ENCODE measurements around the gene PVR. TPM values are rescaled to one million over a fixed set of nuclear protein-coding genes. Genes with fewer than 3 reads are reported as not detected.
A peak's percentile ranks its signal among the peaks of the same experiment; 100 is the strongest.

The PVR gene
- total RNA-seq, 4 donors from 2014 or later: 26.2 to 49.0 (median 33.3) TPM

- 68 to 82% methylated on average over 9 to 22 of the region's 22 CpGs for whole genome bisulfite sequencing, 2 donors (ENCODE audit: low coverage in 1 of 2)
- in situ Hi-C loops (cut with MboI; ENCODE audit: low pct_ligation_motif_present in 1 of 4, low pct_unique_long_range_greater_than_20kb in 1 of 4, low sequenced_read_pairs in 3 of 4) (no loop called here), intact Hi-C loops (cut with DNase I; ENCODE audit: low total_unique reads) (no loop called here)
Observed at GRCh38 chr19:44696939-44697669, 53.4 kb downstream of the PVR start.

GRCh38 chr19:44697670-44698034 lies 53.9 kb downstream of the PVR start:
- 83 to 100% methylated on average over 1 to 4 of the region's 4 CpGs for WGBS, 2 donors (ENCODE audit: low coverage in 1 of 2)
- Histone ChIP-seq H3K4me3 (no peak overlapping the region), H3K27ac (peak overlapping the region in 3 of 4 donors; percentile 15 to 91 (median 86)), H3K4me1 (peaks cover 0 to 40% (median 29%) of the 10 kb centered on the region in 4 donors), H3K27me3 (no peaks in the 10 kb centered on the region), H3K36me3 (no peaks in the 10 kb centered on the region), H3K9me3 (no peaks in the 10 kb centered on the region)
- intact Hi-C loops (cut with DNase I; ENCODE audit: low total_unique reads) (no loop called here), in situ Hi-C loops (cut with MboI; ENCODE audit: low pct_ligation_motif_present in 1 of 4, low pct_unique_long_range_greater_than_20kb in 1 of 4, low sequenced_read_pairs in 3 of 4) (no loop called here)
- DNase-seq: no peak
- TF ChIP-seq EP300 (IDR thresholded peaks at IDR 0.05; ENCODE audit: low read depth): no peak
- no peak for TF ChIP-seq POLR2A (IDR thresholded peaks at IDR 0.05)
- TF ChIP-seq CTCF (IDR thresholded peaks at IDR 0.05): no peak
- TF ChIP-seq POLR2AphosphoS5 (IDR thresholded peaks at IDR 0.05): no peak

More at GRCh38 chr19:44696939-44697669, 53.4 kb downstream of the PVR start:
- H3K27ac ChIP-seq: peak overlapping the region in 3 of 4 donors; percentile 86 to 91 (median 89)
- TF ChIP-seq POLR2AphosphoS5 (IDR thresholded peaks at IDR 0.05): no peak
- no peak for TF ChIP-seq CTCF (IDR thresholded peaks at IDR 0.05)
- no peak for TF ChIP-seq POLR2A (IDR thresholded peaks at IDR 0.05)
- no peak for TF ChIP-seq EP300 (IDR thresholded peaks at IDR 0.05; ENCODE audit: low read depth)
- H3K36me3 ChIP-seq: no peaks in the 10 kb centered on the region
- DNase-seq: no peak
- H3K9me3 ChIP-seq: no peaks in the 10 kb centered on the region
- H3K4me1 ChIP-seq: peaks cover 0 to 46% (median 34%) of the 10 kb centered on the region in 4 donors
- no peak overlapping the region for H3K4me3 ChIP-seq
- H3K27me3 ChIP-seq: no peaks in the 10 kb centered on the region

GRCh38 chr19:44698492-44699201 lies 54.9 kb downstream of the PVR start, which contains the start of gene CEACAM16:
Gene CEACAM16, plus strand, starts transcription at chr19:44699151. Its CDS starts 2,306 bp downstream, at chr19:44701457.
- intact Hi-C loops (cut with DNase I; ENCODE audit: low total_unique reads): no loop called here
- in situ Hi-C loops (cut with MboI; ENCODE audit: low pct_ligation_motif_present in 1 of 4, low pct_unique_long_range_greater_than_20kb in 1 of 4, low sequenced_read_pairs in 3 of 4): no loop called here
- WGBS, 2 donors (ENCODE audit: low coverage in 1 of 2): 68 to 86% methylated on average over 7 to 12 of the region's 13 CpGs
- Histone ChIP-seq H3K27me3 (no peaks in the 10 kb centered on the region), H3K9me3 (no peaks in the 10 kb centered on the region), H3K27ac (peak within 1 kb of the TSS in 3 of 4 donors; percentile 15 to 91 (median 86)), H3K4me3 (no peak within 1 kb of the TSS), H3K4me1 (peaks cover 0 to 33% (median 22%) of the 10 kb centered on the region in 4 donors), H3K36me3 (no peaks in the 10 kb centered on the region)
- TF ChIP-seq EP300 (IDR thresholded peaks at IDR 0.05; ENCODE audit: low read depth): no peak
- no peak for TF ChIP-seq CTCF (IDR thresholded peaks at IDR 0.05)
- TF ChIP-seq POLR2A (IDR thresholded peaks at IDR 0.05): no peak
- no peak for TF ChIP-seq POLR2AphosphoS5 (IDR thresholded peaks at IDR 0.05)
- peak; percentile 53 for DNase-seq

- WGBS, 2 donors (ENCODE audit: low coverage in 1 of 2): 81 to 100% methylated on average over 2 to 5 of the region's 5 CpGs
- intact Hi-C loops (cut with DNase I; ENCODE audit: low total_unique reads): no loop called here
Observed at GRCh38 chr19:44700547-44700946, 56.8 kb downstream of the PVR start.

More at GRCh38 chr19:44700547-44700946, 56.8 kb downstream of the PVR start:
- in situ Hi-C loops (cut with MboI; ENCODE audit: low pct_ligation_motif_present in 1 of 4, low pct_unique_long_range_greater_than_20kb in 1 of 4, low sequenced_read_pairs in 3 of 4): no loop called here
- H3K9me3 ChIP-seq: no peaks in the 10 kb centered on the region
- peak overlapping the region in 3 of 4 donors; percentile 21 to 25 (median 21) for H3K27ac ChIP-seq
- H3K4me1 ChIP-seq: peaks cover 0 to 21% (median 13%) of the 10 kb centered on the region in 4 donors
- H3K36me3 ChIP-seq: no peaks in the 10 kb centered on the region
- no peak overlapping the region for H3K4me3 ChIP-seq
- H3K27me3 ChIP-seq: no peaks in the 10 kb centered on the region
- no peak for TF ChIP-seq POLR2AphosphoS5 (IDR thresholded peaks at IDR 0.05)
- no peak for TF ChIP-seq CTCF (IDR thresholded peaks at IDR 0.05)
- TF ChIP-seq EP300 (IDR thresholded peaks at IDR 0.05; ENCODE audit: low read depth): no peak
- no peak for TF ChIP-seq POLR2A (IDR thresholded peaks at IDR 0.05)
- no peak for DNase-seq
